Measurements from ENCODE around the gene DLG5. TPM values are rescaled to one million over a fixed set of nuclear protein-coding genes. Genes with fewer than 3 reads are reported as not detected.

DLG5 gene
- total RNA-seq, 1 experiment from 2014 or later, result 22.6 TPM

DNA sequence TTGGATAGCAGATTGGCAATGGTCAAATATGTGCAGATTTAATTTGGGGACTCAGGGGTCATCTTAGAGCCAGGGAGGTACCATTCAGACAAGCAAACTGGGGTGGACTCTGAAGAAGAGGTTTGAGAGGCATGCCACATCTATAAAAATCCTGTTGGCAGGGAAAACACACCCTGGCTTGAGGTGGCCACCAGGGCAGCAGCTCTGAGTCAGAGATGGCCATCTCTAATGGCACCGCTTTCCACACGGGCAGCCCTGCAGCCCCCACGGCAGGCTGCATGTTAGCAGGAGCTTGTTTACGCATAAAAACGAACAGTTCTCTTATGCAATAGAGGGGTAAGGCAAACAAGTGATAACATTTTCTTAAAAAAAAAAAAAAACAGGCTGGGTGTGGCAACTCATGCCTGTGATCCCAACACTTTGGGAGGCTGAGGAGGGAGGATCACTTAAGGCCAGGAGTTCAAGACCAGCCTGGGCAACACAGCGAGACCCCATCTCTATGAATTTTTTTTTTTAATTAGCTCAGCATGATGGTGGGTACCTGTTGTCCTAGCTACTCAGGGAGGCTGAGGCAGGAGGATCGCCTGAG is 14.9 kb downstream of the DLG5 start:
- no peak for DNase-seq (ENCODE audit: low read depth)

DNA sequence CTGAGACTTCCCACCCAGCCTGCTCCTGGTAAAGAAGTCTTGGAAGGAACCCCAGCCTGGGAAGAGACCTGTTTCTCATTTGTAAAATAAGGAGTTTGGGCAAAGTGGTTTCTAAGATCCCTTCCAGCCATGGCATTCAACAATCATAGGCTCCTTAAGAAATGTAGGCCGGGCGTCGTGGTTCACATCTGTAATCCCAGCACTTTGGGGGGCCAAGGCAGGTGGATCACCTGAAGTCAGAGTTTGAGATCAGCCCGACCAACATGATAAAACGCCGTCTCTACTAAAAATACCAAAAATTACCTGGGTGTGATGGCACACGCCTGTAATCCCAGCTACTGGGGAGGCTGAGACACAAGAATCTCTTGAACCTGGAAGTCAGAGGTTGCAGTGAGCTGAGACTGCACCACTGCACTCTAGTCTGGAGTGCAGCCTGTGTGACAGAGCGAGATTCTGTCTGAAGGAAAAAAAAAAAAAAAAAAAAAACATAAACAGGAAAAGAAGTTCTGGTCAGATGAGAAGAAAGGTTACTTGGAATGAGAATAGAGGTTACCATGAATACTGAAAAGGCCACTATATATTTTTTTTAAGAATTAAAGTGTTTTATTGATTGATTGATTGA is 15.9 kb downstream of the DLG5 start:
- no peak for DNase-seq (ENCODE audit: low read depth)

- DNase-seq (ENCODE audit: low read depth), result no peak
Observed at GRCh38 chr10:77909749-77910375, 16.7 kb downstream of the DLG5 start.

GRCh38 chr10:77909021-77909748 is 17.4 kb downstream of the DLG5 start:
- DNase-seq (ENCODE audit: low read depth), result no peak

DNA sequence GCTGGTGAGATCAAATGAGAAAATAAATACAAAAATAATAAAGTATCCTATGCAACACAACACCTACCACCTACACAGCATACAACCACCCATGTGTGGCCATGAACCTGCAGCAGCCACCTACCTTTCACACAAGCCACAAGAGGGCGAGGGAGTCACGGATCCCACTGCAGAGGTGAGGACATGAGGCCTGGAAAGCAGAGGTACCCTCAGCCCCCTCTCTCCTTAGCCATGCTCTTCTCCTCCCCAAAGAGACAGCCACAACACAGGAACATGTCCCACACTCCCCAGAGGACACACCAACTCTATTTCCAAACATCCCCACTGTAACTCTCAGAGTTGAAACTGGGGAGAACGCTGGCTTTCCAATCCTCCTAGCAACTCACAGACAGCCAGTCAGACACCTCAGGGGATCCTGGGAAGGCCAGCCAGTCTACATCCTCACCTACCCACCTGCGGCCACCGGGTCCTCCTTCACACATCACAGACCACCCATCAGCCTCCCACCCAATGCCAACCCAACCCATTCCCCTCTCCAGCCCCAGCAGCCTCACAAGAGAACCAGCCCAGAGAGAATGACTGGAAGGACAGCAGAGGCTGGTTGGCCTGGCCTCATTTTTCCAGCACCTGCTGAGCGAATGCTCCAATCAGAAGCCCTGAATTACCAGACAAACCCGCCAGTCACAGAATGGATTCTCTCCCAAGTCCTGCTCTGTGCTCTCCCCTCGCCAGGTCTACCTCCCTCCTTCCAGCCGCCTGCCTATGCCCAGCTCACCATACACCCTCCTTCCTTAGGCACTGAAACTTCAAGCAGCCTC is 18.4 kb downstream of the DLG5 start:
- no peak for DNase-seq (ENCODE audit: low read depth)

DNA sequence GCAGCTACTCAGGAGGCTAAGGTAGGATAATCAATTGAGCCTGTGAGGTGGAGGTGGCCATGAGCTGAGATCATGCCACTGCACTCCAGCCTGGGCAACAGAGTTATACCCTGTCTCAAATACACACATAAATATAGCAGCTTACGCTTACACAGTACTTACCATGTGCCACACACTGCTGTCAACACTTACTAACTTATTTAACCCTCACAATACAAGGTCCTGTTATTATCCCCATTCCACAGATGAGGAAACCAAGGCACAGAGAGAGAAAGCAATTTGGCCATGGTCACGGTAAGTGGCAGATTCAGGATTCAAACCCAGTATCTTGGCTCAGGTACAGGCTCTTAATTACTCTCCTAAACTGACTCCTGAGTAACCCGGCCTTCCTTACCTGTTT is 19.1 kb downstream of the DLG5 start:
- no peak for DNase-seq (ENCODE audit: low read depth)

DNA sequence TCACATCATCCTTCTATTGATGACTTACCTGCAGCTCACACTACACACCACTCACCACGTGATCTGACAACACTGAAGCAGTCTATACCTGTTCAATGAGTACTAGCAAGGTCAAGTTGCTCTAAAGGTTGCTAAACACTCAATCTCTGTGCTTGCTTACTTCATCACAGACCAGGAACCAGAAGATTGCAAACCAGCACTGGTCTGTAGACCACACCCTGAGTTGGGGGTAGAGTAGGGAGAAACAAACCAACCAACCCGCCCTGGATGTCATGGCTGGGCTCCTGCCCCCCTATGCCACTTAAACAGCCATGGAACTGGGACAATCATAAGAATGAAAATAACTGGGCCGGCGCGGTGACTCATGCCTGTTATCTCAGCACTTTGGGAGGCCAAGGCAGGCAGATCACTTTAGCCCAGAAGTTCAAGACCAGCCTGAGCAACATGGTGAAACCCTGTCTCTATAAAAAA is 19.6 kb downstream of the DLG5 start:
- no peak for DNase-seq (ENCODE audit: low read depth)

- no peak for DNase-seq (ENCODE audit: low read depth)
Observed at GRCh38 chr10:77905781-77906180, 20.8 kb downstream of the DLG5 start.

- DNase-seq (ENCODE audit: low read depth), result no peak
Observed at GRCh38 chr10:77905086-77905748, 21.3 kb downstream of the DLG5 start.

- DNase-seq (ENCODE audit: low read depth), result no peak
Observed at GRCh38 chr10:77904100-77904840, 22.3 kb downstream of the DLG5 start.

- DNase-seq (ENCODE audit: low read depth), result no peak
Observed at GRCh38 chr10:77902159-77902558, 24.4 kb downstream of the DLG5 start.

GRCh38 chr10:77901743-77902142 is 24.8 kb downstream of the DLG5 start:
- no peak for DNase-seq (ENCODE audit: low read depth)

GRCh38 chr10:77899690-77900089 is 26.9 kb downstream of the DLG5 start:
- DNase-seq (ENCODE audit: low read depth), result no peak

- DNase-seq (ENCODE audit: low read depth), result peak; percentile 89
Observed at GRCh38 chr10:77899080-77899477, 27.5 kb downstream of the DLG5 start.

- no peak for DNase-seq (ENCODE audit: low read depth)
Observed at GRCh38 chr10:77898323-77899079, 28.1 kb downstream of the DLG5 start.

- no peak for DNase-seq (ENCODE audit: low read depth)
Observed at GRCh38 chr10:77896058-77896457, 30.5 kb downstream of the DLG5 start.

DNA sequence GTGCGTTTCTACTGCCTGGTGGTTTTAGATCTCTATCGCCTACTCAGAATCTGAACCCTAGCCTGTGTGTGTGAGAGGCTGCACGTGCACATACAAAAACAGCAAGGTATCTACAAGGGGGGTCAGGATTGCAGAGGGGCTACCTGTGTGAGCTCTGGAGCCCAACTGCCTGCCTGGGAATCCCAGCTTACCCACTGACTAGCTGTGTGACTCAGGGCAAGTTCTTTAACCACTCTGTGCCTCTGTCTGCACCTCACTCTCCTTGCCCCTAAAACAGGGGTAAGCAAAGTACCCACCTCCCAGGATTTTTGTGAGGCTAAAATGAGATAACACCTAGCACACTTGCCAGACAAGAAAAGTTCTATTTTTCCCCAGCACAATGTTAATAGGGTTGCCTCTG is 32.5 kb downstream of the DLG5 start:
- no peak for DNase-seq (ENCODE audit: low read depth)

GRCh38 chr10:77893386-77893785 is 33.2 kb downstream of the DLG5 start:
- DNase-seq (ENCODE audit: low read depth), result no peak

DNA sequence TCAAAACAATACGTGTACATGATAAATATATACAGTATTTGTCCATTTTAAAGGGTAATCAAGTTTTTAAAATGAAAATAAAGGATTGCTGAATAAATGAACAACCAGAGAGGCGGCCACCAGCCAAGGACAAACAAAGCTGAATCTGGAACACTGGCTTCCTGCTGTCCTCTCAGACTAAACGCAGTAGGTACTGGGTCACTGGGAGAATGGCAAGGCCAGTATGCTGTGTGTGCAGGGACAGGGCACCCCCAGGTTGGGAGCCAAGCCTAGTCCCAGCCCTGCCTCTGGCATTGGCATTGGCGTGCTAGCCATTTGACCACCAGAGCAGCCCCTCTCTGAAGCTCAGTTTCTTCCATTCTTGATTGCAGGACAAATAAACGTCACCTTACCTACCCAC is 33.8 kb downstream of the DLG5 start:
- no peak for DNase-seq (ENCODE audit: low read depth)

Data from LHCN-M2 (cell line).